ENCODE data around the gene ZNF793. TPM values are rescaled to one million over a fixed set of nuclear protein-coding genes. Genes with fewer than 3 reads are reported as not detected.

ZNF793 gene
- total RNA-seq, 1 experiment from 2014 or later, result 10.1 TPM

GRCh38 chr19:37468961-37469777 lies 37.6 kb upstream of the ZNF793 start, which contains the start of gene ZNF570:
TSS of gene ZNF570 (plus strand) at chr19:37469356. CDS start at chr19:37470355, 999 bp downstream.
- peak within 1 kb of the TSS; percentile 85 to 93 for H3K4me3 ChIP-seq (ENCODE audit: low read depth in 2 of 2, low read length in 2 of 2)

More at GRCh38 chr19:37468961-37469777, 37.6 kb upstream of the ZNF793 start, which contains the start of gene ZNF570:
- peak within 1 kb of the TSS; percentile 94 for H3K27ac ChIP-seq (ENCODE audit: low read length)
- H3K4me1 ChIP-seq (ENCODE audit: control insufficient read depth, insufficient read depth, low read length), result peaks cover 7% of the 10 kb centered on the region; the same call in 1 of the 2 replicates
- ATAC-seq (peak; percentile 89), DNase-seq (ENCODE audit: low read depth, low spot score) (peak; percentile 73)
- CTCF ChIA-PET, result no interaction called here
- peaks cover 41% of the 10 kb centered on the region; the same call in 1 of the 2 replicates for H3K9me3 ChIP-seq (ENCODE audit: control insufficient read depth, insufficient read depth, low read depth, low read length)
- H3K36me3 ChIP-seq (ENCODE audit: control insufficient read depth, insufficient read depth, low read length), result no peaks in the 10 kb centered on the region
- BruUV-seq (replicated peaks), result no TSS peak
- intact Hi-C loops (cut with micrococcal nuclease; ENCODE audit: unreplicated experiment), result loop anchor here (5.0 kb wide), 1 partner anchor 183 kb away; no protein-coding TSS in a partner anchor
- POLR2A ChIA-PET, result interaction anchor here (0.6 kb wide), 1 partner anchor 379 kb away, joined by 3 read pairs; no protein-coding TSS in a partner anchor
- in situ Hi-C loops (cut with HindIII; ENCODE audit: low pct_unique_long_range_greater_than_20kb, low sequenced_read_pairs), result no loop called here
- H3K27me3 ChIP-seq (ENCODE audit: control insufficient read depth, insufficient read depth, low read length), result no peaks in the 10 kb centered on the region
- TF ChIP-seq TCF7L2 (IDR thresholded peaks at IDR 0.05; ENCODE audit: low read depth, low read length) (peak; percentile 100), REST (IDR thresholded peaks at IDR 0.05; ENCODE audit: insufficient read depth in 1 of 2, low read depth in 2 of 2, low read length in 1 of 2) (0 out of 4 replicates have a peak, but pooled peaks of 1 of the 2 experiments have one; percentile 31), SIN3A (IDR thresholded peaks at IDR 0.05; ENCODE audit: borderline replicate concordance, insufficient read depth, low read depth, low read length) (no peak), CTCF (IDR thresholded peaks at IDR 0.05) (no peak), POLR2AphosphoS5 (IDR thresholded peaks at IDR 0.05; ENCODE audit: low read depth, low read length) (peak; percentile 76; the same call in 1 of the 2 replicates)

Measured in Panc1 (cell line).